Nephron progenitor cell (in vitro differentiated cells): ENCODE measurements around the gene PLB1.
A peak's percentile ranks its signal among the peaks of the same experiment; 100 is the strongest.

ENCODE experiments used
- DNase-seq: peaks from one replicate; pipeline ENCODE4 v3.0.0; 2021
- H3K27ac Mint-ChIP-seq: 2 replicates; pipeline ENCODE4 v1.8.0; 2021; ENCODE audit warnings: mild to moderate bottlenecking, moderate library complexity, mixed read lengths
- H3K27me3 Mint-ChIP-seq: 2 replicates; pipeline ENCODE4 v1.8.0; 2021; ENCODE audit warnings: mild to moderate bottlenecking, low read depth, mixed read lengths; ENCODE audit not compliant: poor library complexity
- H3K36me3 Mint-ChIP-seq: 2 replicates; pipeline ENCODE4 v1.8.0; 2021; ENCODE audit warnings: low read depth, mixed read lengths
- H3K4me1 Mint-ChIP-seq: 2 replicates; pipeline ENCODE4 v1.8.0; 2021; ENCODE audit warnings: mixed read lengths
- H3K4me3 Mint-ChIP-seq: 2 replicates; pipeline ENCODE4 v1.8.0; 2021; ENCODE audit warnings: mild to moderate bottlenecking, moderate library complexity, mixed read lengths
- H3K9me3 Mint-ChIP-seq: 2 replicates; pipeline ENCODE4 v1.8.0; 2021; ENCODE audit warnings: mild to moderate bottlenecking, moderate library complexity, mixed read lengths
- CTCF ChIP-seq: fragments of 200-600 bp; sonication (generic); IDR thresholded peaks from 2 replicates; pipeline ENCODE4 v1.5.0; 2021; ENCODE audit warnings: antibody characterized with exemption

The PLB1 gene

DNA sequence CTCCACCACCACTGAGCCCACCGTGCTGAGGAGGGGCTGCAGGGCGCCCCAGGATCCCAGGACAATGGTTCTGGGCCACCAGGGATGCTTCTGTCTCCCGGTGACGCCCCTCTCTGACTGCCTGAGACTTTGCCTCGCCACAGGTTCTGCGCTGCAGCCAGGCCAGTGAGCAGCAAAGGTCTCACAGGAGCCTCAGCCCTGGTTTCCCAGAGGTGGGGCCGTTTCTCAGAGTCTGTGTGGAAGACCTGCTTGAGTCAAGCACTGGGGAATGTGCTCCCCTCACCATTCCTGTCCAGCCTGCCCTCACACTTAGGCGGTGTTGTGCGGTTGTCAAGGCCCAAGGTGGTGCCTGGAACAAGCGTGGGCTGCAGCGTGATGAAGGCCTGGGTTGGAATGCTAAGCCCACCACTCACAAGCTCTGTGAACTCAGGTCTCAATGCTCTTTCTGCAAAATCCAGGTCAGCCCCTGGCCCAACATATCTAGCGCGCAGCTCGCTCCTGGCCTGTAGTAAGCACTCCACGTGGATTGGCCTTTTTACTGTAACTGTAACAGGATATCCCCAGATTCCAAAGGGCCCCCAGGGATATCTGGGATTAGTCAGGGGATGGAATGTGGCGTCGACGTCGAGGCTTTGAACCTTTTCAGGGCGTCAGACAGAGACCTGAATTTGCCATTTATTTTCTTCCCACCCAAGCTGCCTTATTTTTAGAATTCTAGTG is 47.6 kb downstream of the PLB1 start:
- DNase-seq, result peak; percentile 30
- Mint-ChIP-seq H3K36me3 (no peaks in the 10 kb centered on the region), H3K27ac (no peak overlapping the region), H3K4me1 (peaks cover 40% of the 10 kb centered on the region), H3K27me3 (peaks cover 9% of the 10 kb centered on the region), H3K9me3 (no peaks in the 10 kb centered on the region), H3K4me3 (no peak overlapping the region)
- TF ChIP-seq CTCF, result no peak

DNA sequence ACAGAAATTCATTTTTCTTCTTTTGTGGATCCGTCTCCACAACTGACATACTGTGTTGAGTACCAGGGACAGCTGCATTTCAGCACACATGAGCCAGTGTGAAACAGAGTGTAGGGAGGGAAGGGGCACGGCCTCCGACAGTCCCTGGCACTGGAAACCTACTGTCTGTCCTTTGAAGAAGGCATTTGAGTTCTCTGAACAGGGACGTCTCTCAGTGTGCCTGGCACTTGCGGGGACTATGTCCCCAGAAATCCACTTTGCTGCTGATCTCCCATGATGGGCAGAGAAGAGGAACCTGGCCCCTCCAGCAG is 48.1 kb downstream of the PLB1 start:
- Mint-ChIP-seq H3K27me3 (peaks cover 13% of the 10 kb centered on the region), H3K27ac (no peak overlapping the region), H3K9me3 (no peaks in the 10 kb centered on the region), H3K4me1 (peaks cover 43% of the 10 kb centered on the region), H3K4me3 (no peak overlapping the region), H3K36me3 (no peaks in the 10 kb centered on the region)
- TF ChIP-seq CTCF, result no peak
- DNase-seq, result no peak

DNA sequence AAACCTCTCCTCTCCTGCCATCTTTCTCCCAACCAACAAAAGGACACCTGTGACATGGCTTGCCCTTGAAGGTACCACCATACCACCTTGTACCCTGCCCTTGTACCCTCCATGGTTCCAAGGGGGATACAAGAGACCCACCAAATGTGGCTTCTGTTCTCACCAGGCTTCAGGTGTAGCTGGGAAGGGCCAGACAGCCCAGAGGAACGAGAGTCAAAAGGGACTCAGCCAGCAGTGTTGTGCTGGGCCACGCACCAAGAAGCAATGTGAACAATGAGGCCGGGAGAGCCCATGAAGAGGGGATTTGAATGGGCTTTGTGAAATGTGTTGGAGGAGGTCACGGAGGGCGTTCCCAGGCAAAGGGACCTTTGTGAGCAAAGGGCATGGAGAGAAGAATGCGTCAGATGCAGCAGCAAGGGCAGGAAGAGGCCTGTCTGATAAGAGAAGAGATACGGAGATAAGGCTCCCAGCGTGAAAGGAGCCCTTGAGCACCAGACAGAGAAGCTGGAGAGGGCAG is 48.6 kb downstream of the PLB1 start:
- TF ChIP-seq CTCF, result no peak
- Mint-ChIP-seq H3K27me3 (peaks cover 11% of the 10 kb centered on the region), H3K4me3 (no peak overlapping the region), H3K27ac (no peak overlapping the region), H3K36me3 (no peaks in the 10 kb centered on the region), H3K4me1 (peaks cover 43% of the 10 kb centered on the region), H3K9me3 (no peaks in the 10 kb centered on the region)
- DNase-seq, result no peak

DNA sequence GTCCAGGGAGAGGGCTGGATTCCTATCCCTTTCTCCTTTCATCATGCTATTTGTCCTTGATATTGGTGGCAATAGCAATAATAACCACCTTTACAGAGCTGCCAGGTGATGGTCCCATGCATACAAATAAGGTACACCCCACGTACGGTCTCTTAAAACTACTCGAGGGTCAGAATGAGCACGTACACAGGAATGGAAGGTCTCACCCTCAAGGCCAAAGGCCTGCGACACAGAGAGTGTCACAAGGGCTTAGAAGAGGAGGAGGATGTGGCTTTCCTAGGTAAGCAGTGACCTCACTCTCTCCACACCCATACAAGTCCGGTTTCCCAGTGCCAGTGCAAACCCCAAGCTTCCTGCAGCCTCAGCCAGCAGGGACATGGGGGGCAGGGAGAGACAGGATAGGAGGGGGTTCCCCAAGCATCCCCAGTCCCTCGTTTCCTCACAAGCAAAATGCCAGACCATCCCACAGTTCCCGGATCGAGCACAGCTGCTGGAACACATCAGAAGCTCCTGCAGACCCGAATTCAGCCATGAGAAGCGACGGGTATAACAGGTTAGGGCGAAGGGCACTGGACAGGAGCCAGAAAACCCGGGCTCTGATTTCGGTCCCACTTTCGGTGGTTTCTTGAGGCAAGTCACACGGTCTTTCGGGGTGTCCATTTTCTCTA is 49.2 kb downstream of the PLB1 start:
- Mint-ChIP-seq H3K36me3 (no peaks in the 10 kb centered on the region), H3K27me3 (peaks cover 5% of the 10 kb centered on the region), H3K4me1 (peaks cover 43% of the 10 kb centered on the region), H3K4me3 (no peak overlapping the region), H3K27ac (no peak overlapping the region), H3K9me3 (no peaks in the 10 kb centered on the region)
- no peak for TF ChIP-seq CTCF
- DNase-seq, result no peak

DNA sequence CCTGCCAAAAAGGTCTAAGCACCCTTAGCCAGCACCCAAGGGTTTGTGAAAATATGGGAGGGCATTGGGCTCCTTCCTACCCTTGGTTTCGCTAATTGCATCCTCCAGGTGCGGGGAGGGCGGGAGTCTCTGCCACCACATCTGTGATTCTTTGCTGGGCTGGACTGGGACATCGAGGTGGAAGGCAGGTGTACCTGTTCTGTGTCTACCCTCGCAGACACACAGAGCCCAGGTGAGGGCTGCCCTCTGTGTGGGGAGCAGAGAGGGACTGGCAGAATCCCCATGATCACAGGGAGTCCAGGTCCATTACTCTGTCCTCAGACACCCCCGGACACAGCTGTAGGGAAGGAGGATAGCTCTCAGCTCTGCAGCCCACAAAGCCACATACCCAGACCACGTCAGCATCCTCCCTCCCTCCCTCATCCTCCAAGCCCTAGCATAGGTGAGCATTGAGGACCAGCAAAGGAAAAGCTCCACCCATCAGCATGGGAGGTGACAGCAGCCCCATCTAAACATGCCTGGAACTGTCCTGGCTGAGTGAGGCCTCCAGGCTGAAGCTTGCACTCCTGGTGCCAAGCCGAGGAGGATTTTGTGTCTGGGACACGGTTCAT is 49.8 kb downstream of the PLB1 start:
- Mint-ChIP-seq H3K9me3 (no peaks in the 10 kb centered on the region), H3K36me3 (no peaks in the 10 kb centered on the region), H3K4me3 (no peak overlapping the region), H3K27ac (no peak overlapping the region), H3K4me1 (peaks cover 43% of the 10 kb centered on the region), H3K27me3 (peaks cover 5% of the 10 kb centered on the region)
- DNase-seq, result no peak
- TF ChIP-seq CTCF, result no peak
